ENCODE results near the gene DGCR6L. TPM values are rescaled to one million over a fixed set of nuclear protein-coding genes. Genes with fewer than 3 reads are reported as not detected.

DGCR6L gene
- polyA plus RNA-seq, 2 of the 4 experiments (the other 2 are of a cell fraction): 17.9 to 26.1 TPM

DNA sequence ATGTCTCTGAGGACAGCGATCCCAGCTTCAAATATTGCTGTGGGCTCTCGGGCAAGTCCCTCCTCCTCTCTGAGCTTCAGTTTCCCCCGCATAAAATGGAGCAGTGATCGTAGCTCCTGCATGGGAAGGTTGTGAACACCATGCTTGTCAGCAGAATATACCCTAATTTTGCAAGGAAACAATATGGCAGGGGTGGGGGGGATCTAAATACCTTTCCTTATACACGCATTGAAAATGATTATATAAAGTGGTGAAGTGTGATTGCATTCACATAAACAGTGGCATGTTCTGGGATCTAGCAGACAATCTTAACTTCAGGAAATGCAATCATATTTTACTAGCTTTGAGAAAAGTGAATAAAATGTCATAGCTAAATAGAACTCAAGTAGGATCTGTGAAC lies 27.8 kb downstream of the DGCR6L start:
- Histone ChIP-seq H3K4me1 (no peaks in the 10 kb centered on the region), H3K4me3 (no peak overlapping the region), H3K9me3 (no peaks in the 10 kb centered on the region), H3K27ac (no peak overlapping the region), H3K4me2 (no peak overlapping the region)
- POLR2A ChIA-PET: no interaction called here
- WGBS (ENCODE audit: missing lambda C conversion rate): 64% methylated on average over 5 of the region's 5 CpGs
- CTCF ChIA-PET: interaction anchor here (1.8 to 3.9 kb wide), 4 partner anchors 10 to 135 kb away, joined by 3 to 23 read pairs (median 4); no protein-coding TSS in a partner anchor
- ATAC-seq: no peak
- no peak for FAIRE-seq
- no peak for DNase-seq (ENCODE audit: low read depth in 1 of 2, low spot score in 1 of 2)
- TF ChIP-seq SMC3 (IDR thresholded peaks at IDR 0.05) (no peak), POLR2AphosphoS2 (conservative IDR thresholded peaks at IDR 0.05; ENCODE audit: low read length) (no peak), FOSL2 (IDR thresholded peaks at IDR 0.05) (no peak), FOSL2 (CRISPR knock-in tag; IDR thresholded peaks at IDR 0.05) (no peak), EHF (CRISPR knock-in tag; IDR thresholded peaks at IDR 0.05) (no peak), HOXA7 (CRISPR knock-in tag; IDR thresholded peaks at IDR 0.05) (no peak), KDM1A (IDR thresholded peaks at IDR 0.05; ENCODE audit: low read depth) (no peak), BHLHE40 (IDR thresholded peaks at IDR 0.05; ENCODE audit: low read depth, low read length) (no peak), SREBF2 (IDR thresholded peaks at IDR 0.05) (no peak), HOXB13 (CRISPR knock-in tag; IDR thresholded peaks at IDR 0.05; ENCODE audit: low read depth) (no peak), KDM5A (IDR thresholded peaks at IDR 0.05) (no peak), RAD21 (conservative IDR thresholded peaks at IDR 0.05 in 1 of 2, IDR thresholded peaks at IDR 0.05 in 1 of 2) (no peak)
- TF ChIP-seq, protein P1, sequence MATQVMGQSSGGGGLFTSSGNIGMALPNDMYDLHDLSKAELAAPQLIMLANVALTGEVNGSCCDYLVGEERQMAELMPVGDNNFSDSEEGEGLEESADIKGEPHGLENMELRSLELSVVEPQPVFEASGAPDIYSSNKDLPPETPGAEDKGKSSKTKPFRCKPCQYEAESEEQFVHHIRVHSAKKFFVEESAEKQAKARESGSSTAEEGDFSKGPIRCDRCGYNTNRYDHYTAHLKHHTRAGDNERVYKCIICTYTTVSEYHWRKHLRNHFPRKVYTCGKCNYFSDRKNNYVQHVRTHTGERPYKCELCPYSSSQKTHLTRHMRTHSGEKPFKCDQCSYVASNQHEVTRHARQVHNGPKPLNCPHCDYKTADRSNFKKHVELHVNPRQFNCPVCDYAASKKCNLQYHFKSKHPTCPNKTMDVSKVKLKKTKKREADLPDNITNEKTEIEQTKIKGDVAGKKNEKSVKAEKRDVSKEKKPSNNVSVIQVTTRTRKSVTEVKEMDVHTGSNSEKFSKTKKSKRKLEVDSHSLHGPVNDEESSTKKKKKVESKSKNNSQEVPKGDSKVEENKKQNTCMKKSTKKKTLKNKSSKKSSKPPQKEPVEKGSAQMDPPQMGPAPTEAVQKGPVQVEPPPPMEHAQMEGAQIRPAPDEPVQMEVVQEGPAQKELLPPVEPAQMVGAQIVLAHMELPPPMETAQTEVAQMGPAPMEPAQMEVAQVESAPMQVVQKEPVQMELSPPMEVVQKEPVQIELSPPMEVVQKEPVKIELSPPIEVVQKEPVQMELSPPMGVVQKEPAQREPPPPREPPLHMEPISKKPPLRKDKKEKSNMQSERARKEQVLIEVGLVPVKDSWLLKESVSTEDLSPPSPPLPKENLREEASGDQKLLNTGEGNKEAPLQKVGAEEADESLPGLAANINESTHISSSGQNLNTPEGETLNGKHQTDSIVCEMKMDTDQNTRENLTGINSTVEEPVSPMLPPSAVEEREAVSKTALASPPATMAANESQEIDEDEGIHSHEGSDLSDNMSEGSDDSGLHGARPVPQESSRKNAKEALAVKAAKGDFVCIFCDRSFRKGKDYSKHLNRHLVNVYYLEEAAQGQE (IDR thresholded peaks at IDR 0.05): no peak

DNA sequence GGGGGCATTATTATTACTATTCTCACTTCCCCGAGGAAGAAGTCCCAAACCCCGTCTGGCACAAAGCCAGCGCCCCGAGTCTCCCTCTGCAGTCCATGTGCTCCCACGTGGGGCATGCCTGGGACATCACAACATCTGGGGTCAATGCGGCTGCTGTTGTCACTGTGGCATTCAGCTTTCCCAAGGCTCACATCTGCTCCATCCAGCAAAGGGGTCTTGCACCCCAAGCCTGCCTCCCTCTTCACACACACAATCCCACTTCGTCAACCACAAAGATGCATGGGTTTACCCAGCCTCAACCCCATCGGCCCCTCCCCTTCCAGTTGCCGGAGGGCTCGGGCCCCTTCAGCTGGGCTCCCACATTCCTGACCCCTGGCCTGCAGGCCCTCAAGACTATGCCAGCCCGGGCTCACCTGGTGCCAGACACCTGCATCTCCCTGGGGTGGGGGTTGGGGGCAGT lies 28.2 kb downstream of the DGCR6L start:
- H3K4me1 ChIP-seq: no peaks in the 10 kb centered on the region
- TF ChIP-seq MAZ (IDR thresholded peaks at IDR 0.05; ENCODE audit: borderline replicate concordance, low read depth, low read length) (no peak), EHF (CRISPR knock-in tag; IDR thresholded peaks at IDR 0.05) (no peak), RNF2 (IDR thresholded peaks at IDR 0.05; ENCODE audit: borderline replicate concordance, low read depth) (no peak), RFX5 (IDR thresholded peaks at IDR 0.05) (no peak), ZSCAN20 (CRISPR knock-in tag; IDR thresholded peaks at IDR 0.05) (no peak), CHD4 (IDR thresholded peaks at IDR 0.05; ENCODE audit: borderline replicate concordance) (no peak), TFCP2L1 (CRISPR knock-in tag; IDR thresholded peaks at IDR 0.05) (no peak), BHLHE40 (IDR thresholded peaks at IDR 0.05; ENCODE audit: low read depth, low read length) (no peak), RCOR1 (IDR thresholded peaks at IDR 0.05; ENCODE audit: low read depth, low read length) (no peak), NR3C1 (IDR thresholded peaks at IDR 0.05) (no peak), SMC3 (IDR thresholded peaks at IDR 0.05) (no peak), EHMT2 (IDR thresholded peaks at IDR 0.05; ENCODE audit: low read depth) (no peak)
- TF ChIP-seq, protein P2, sequence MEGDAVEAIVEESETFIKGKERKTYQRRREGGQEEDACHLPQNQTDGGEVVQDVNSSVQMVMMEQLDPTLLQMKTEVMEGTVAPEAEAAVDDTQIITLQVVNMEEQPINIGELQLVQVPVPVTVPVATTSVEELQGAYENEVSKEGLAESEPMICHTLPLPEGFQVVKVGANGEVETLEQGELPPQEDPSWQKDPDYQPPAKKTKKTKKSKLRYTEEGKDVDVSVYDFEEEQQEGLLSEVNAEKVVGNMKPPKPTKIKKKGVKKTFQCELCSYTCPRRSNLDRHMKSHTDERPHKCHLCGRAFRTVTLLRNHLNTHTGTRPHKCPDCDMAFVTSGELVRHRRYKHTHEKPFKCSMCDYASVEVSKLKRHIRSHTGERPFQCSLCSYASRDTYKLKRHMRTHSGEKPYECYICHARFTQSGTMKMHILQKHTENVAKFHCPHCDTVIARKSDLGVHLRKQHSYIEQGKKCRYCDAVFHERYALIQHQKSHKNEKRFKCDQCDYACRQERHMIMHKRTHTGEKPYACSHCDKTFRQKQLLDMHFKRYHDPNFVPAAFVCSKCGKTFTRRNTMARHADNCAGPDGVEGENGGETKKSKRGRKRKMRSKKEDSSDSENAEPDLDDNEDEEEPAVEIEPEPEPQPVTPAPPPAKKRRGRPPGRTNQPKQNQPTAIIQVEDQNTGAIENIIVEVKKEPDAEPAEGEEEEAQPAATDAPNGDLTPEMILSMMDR (IDR thresholded peaks at IDR 0.05): no peak
- TF ChIP-seq, protein P3, sequence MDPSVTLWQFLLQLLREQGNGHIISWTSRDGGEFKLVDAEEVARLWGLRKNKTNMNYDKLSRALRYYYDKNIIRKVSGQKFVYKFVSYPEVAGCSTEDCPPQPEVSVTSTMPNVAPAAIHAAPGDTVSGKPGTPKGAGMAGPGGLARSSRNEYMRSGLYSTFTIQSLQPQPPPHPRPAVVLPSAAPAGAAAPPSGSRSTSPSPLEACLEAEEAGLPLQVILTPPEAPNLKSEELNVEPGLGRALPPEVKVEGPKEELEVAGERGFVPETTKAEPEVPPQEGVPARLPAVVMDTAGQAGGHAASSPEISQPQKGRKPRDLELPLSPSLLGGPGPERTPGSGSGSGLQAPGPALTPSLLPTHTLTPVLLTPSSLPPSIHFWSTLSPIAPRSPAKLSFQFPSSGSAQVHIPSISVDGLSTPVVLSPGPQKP (IDR thresholded peaks at IDR 0.05; ENCODE audit: low read depth, low read length): no peak
- TF ChIP-seq, protein P1 (IDR thresholded peaks at IDR 0.05): no peak
- TF ChIP-seq, protein P4, sequence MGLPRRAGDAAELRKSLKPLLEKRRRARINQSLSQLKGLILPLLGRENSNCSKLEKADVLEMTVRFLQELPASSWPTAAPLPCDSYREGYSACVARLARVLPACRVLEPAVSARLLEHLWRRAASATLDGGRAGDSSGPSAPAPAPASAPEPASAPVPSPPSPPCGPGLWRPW (IDR thresholded peaks at IDR 0.05): no peak
- TF ChIP-seq, protein P5, sequence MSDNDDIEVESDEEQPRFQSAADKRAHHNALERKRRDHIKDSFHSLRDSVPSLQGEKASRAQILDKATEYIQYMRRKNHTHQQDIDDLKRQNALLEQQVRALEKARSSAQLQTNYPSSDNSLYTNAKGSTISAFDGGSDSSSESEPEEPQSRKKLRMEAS (IDR thresholded peaks at IDR 0.05): no peak
- ATAC-seq (no peak), FAIRE-seq (no peak), DNase-seq (ENCODE audit: low read depth in 1 of 2, low spot score in 1 of 2) (no peak)
- H3K4me2 ChIP-seq: no peak overlapping the region
- ChIA-PET CTCF (interaction anchor here (1.8 to 3.9 kb wide), 4 partner anchors 10 to 135 kb away, joined by 3 to 23 read pairs (median 4); no protein-coding TSS in a partner anchor), POLR2A (no interaction called here)
- no peaks in the 10 kb centered on the region for H3K9me3 ChIP-seq
- H3K27ac ChIP-seq: no peak overlapping the region
- no peak overlapping the region for H3K4me3 ChIP-seq
- 40% methylated on average over 9 of the region's 11 CpGs for WGBS (ENCODE audit: missing lambda C conversion rate)
